Measurements from ENCODE around the gene NKX2-4.

- TF ChIP-seq EP300 (IDR thresholded peaks at IDR 0.05; ENCODE audit: borderline replicate concordance) (no peak), MAX (IDR thresholded peaks at IDR 0.05) (no peak)
Observed at GRCh38 chr20:21395051-21395665, 2.2 kb downstream of the NKX2-4 start.

Measured in Ishikawa (cell line).